NK-92 treated with Interleukin-12 subunit alpha and Interleukin-12 subunit beta, amount 100 ng/mL, for 24 hours (cell line): Measurements from ENCODE around the gene PRR4.

Source experiments
- DNase-seq: peaks from one replicate; lab custom pipeline; 2025; lab: John Stamatoyannopoulos, UW

PRR4 gene

GRCh38 chr12:10849425-10849878, at the start of gene PRR4:
Gene PRR4, minus strand, starts transcription at chr12:10849475. Its CDS starts 38 bp downstream, at chr12:10849437.
- no peak for DNase-seq

GRCh38 chr12:10896854-10897253, 47.6 kb upstream of the PRR4 start:
- DNase-seq = no peak

DNA sequence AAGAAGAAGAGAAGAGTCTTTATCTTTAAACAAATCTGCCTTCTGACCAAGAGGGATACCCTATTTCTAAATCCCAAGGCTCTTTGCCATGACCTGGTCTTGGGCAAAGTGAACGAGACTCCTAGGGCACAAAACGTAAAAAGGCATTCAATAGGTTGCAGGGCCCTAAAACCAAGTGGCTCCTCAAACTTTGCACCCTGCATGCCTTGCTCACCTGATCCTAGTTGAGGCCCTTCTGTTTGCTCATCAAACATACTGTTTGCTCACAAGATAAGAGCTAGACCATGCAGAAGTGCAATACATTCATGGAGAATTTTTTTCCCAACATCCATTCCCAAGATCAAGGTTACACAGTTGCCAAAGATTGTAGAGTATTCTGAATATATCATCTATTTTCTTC, 42.7 kb upstream of the PRR4 start:
- no peak for DNase-seq

DNA sequence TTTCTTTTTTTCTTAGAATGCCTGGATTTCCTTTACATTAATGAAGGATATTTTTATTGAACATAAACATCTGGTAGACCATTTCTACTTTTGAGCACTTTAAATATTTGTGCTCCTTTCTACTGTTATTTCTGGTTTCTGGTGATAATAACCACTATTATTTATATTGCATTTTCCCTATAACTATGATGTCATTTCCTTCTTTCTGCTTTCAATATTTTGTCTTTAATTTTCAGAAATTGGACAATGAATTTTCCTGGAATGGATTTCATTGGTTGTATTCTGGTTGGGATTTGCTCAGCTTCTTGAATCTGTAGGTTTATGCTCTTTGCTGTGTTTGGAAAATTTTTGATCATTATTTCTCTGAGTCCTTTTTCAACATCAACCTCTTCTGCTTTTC, 40.0 kb upstream of the PRR4 start:
- no peak for DNase-seq

DNA sequence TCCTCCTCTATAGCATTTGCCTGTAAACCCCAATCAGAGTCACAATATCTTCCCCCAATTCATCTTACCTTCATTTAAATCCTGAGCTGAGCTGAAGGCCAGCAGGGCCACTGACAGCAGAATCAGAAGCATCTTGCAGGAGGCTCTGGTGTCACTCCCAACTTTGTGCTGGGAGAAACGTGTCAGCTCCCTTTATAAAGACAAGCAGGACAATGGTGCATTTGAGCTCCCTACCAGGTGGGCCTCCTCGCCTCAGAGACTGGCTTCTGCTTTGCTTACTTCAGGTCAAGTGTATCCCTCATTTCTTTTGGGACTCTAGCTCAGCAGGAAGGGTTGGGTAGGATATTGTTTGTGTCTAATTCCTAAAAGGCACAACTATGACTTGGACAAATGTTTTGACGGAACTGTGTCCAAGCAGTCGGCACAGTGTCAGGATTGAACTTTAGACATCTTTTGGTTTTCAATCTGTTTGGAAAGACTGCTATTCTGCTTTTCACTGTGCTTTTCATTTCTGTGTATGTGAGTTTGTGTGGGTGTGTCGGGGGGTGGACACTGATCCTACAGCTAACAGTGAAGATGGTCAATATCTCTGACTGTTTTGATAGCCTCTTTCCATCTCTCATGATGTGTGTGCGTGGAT, 34.9 kb upstream of the PRR4 start, which contains the start of gene PRH1:
Gene PRH1 (minus strand): TSS at position 170 of the 640 bp plus-strand sequence. CDS start 38 bp downstream, at position 132.
- DNase-seq = no peak

DNA sequence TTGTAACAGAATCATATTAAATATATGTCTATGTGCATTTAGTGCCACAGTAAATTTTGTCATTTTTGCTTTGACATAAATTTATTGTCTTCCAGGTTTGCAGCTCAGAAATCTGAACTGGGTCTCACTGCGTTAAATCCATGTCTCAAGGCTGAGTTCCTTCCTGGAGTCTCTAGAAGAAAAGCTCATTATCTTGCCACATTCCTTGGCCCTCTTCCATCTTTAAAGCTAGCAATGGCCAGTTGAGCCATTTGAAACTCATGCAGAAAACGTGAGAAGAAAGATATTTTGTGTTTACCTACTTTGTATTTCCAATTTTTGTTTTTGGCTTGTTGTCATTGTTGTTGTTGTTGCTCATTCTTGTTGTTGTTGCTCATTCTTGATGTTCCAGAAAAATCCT, 24.1 kb upstream of the PRR4 start:
- DNase-seq = no peak

GRCh38 chr12:10867381-10867780, 18.1 kb upstream of the PRR4 start:
- DNase-seq = no peak

- DNase-seq = no peak
Measured at GRCh38 chr12:10863512-10864218, 14.4 kb upstream of the PRR4 start.

DNA sequence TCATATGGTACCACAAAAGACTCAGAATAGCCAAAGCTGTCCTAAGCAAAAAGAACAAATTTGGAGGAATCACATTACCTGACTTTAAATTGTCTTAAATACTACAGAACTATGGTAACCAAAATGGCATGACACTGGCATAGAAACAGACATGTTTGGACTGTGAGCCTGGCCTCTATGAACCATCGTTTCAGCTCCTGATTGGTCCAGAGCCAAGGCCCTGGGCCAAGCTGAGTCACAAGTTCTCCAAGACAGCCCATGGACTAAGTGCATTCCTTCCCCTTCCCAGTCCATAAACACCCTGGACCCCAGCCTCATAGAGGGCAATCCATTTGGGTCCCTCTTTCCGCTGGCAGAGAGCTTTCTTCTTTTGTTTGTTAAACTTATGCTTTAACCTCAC, 12.1 kb upstream of the PRR4 start:
- no peak for DNase-seq

- no peak for DNase-seq
Measured at GRCh38 chr12:10855807-10856206, 6.5 kb upstream of the PRR4 start.

GRCh38 chr12:10853776-10854175, 4.5 kb upstream of the PRR4 start:
- no peak for DNase-seq

DNA sequence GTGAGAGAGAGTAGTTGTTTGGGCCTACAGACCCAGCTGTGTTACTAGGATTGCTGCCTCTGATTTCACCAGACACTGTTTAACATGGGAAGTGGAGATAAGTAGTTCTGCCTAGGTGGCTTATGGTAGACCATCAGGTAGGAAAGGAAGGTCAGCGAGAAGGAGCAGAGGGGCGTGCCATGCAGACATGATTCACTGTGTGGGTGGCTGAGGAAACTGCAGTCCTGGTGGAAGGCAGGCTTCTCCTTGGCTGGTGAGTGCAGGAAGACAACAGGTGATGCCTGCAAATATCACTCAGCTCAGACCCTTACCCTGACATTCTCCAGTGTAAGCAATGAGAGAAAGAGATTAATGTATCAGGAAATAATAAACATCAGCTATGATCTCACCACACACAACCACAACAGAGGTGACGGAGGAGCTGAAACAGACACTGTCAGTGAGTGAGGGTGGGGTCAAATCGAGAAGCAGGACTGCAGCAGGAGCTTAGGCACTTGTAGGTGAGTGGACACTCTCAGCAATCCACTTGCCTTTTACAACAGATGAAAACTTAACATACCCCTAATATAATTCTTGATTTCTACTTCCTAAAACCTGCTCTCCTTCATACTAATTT, 2.1 kb upstream of the PRR4 start:
- no peak for DNase-seq

DNA sequence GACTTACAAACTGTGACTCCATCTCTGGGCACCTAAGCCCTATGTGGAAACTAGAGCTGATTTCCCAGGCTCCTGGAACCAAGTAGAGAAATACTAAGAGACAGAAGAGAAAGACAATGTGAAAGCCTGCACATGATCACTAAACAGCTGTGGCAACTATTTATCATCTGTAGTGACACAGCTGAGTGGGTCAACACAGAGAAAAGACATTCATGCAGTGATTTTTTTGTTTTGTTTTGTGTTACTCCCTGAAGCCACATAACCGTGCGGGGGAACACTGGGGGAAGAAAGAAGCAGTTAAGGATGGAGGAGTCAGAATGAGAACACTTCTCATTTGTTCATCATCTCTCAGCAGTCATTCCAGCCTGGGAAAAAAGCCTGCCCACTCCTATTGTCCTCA, 1.5 kb downstream of the PRR4 start:
- DNase-seq = no peak

- no peak for DNase-seq
Measured at GRCh38 chr12:10842862-10843261, 6.4 kb downstream of the PRR4 start.

GRCh38 chr12:10838461-10838860, 10.8 kb downstream of the PRR4 start:
- DNase-seq = no peak

DNA sequence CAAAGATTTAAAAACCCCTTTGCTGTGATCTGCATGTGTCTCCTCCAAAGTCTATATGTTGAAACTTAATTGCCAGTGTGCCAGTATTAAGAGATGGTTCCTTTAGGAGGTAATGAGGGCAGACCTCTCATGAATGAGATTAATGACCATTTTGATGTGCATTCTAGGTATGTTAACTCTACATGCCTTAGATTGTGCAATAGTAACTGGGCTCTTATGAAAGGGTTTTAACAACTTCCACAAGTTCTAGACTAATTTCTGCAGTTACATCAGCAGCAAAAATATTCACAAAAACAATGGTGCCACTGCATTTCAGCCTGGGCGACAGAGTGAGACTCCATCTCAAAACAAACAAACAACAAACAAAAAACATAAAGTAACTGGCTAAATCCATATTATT, 19.3 kb downstream of the PRR4 start:
- DNase-seq = no peak

- DNase-seq = no peak
Measured at GRCh38 chr12:10826258-10826657, 23.0 kb downstream of the PRR4 start, which contains the start of gene TAS2R10. Gene TAS2R10, minus strand, starts transcription at chr12:10826358. Its CDS starts 89 bp downstream, at chr12:10826269.

- DNase-seq = no peak
Measured at GRCh38 chr12:10824957-10825356, 24.3 kb downstream of the PRR4 start.

DNA sequence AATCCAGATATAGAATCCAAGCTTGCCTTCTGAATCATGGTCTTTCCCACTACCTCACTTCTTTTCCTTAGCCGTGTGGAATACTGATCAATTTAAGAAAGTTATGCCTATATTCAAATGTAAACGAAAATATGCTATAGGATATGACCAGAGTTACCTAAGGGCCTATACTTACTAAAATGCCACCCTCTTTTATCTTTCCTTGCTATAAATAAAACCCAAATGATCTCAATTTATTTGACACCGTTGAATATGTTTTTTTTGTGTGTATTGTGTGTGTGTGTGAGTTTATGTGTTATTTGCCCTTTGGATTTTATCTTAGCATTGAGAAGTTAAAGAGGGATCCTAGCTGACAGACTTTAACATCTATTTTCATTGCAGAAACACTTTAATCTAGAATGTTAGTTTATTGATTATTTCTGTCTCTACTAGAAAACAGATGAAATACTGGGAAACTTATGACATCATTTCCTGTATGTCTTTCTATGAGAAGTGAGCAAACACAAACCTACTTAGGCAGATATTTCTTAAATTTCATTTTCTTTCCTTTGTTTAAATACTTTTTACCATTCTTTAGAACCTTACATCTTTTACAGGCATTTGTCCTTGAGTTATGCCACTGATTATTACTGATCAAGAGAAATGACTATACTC, 37.3 kb downstream of the PRR4 start:
- no peak for DNase-seq

DNA sequence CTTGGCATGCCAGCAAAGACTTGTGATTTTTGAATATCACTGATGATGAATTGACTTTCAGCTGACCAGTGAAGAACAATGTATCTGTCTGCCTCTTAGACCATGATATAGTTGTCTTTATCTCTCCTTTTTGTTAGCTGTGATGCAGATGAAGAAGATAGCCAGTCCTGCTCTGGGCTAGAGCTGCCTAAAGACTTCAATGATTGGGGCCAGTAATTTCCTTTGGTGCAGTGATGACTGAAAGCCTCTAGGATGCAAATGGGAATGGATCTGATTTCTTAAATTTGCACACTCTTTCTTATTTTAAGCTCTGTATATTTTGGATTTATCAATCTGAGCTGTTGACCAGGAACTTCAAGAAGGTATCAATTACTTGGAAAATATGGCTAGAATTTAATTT, 39.2 kb downstream of the PRR4 start, which contains the start of gene TAS2R9:
Gene TAS2R9 (minus strand): TSS at position 101 of the 400 bp plus-strand sequence. CDS start 93 bp downstream, at position 8.
- DNase-seq = no peak

DNA sequence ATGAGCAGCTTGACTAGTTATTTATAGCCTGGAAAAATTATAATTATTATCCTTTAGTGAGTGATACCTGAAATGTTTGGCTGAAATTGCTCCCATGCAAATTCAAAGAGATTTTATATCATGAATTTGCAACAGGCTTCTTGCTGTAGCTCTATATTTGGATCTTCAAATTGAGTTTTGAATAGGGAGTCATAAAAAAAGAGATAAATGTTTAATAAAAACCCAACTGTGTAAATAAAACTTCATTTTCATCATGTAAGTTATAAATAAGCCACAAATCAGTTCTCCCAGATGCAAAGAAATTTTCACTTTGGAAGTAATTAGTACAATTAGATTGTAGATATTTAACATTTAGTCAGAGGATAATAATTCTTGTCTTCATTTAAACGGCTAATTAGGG, 42.1 kb downstream of the PRR4 start, which contains the start of gene TAS2R8:
Gene TAS2R8 (minus strand): TSS at position 101 of the 400 bp plus-strand sequence. CDS start 306 bp downstream, outside the sequence.
- DNase-seq = no peak

DNA sequence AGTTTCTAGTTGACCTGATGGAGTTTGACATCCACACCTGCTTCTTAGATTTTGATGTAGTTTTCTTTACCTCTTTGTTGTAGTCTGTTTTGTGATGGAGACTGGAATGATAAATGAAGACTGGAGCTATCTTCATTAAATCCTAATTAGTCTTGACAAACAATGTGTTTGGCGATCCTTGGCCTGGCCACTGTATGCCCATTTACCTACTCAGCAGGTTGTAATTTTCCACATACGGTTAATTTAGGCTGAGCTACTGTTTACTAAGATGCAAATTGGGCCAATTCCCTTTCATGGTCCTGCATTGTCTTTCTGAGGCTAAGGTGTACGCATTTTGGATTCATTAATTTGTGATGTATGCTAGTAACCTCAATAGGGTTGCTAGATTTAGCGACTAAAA, 46.7 kb downstream of the PRR4 start, which contains the start of gene TAS2R7:
Gene TAS2R7 (minus strand): TSS at position 41 of the 400 bp plus-strand sequence. CDS start 57 bp downstream, outside the sequence.
- no peak for DNase-seq
